Vagina (tissue), 2 donors: Measurements from ENCODE around the gene EZH2. TPM values are rescaled to one million over a fixed set of nuclear protein-coding genes. Genes with fewer than 3 reads are reported as not detected.

Experiments used
- DNase-seq, 2 donors: peaks; one replicate each; pipeline ENCODE4 v3.0.0-alpha.2; 2017; ENCODE audit errors: extremely low spot score in 2 of 2
- H3K27ac ChIP-seq: fragments of 200-600 bp; sonication (generic); one replicate; pipeline ENCODE4 v1.5.1; 2019
- H3K27me3 ChIP-seq: fragments of 200-600 bp; sonication (generic); one replicate; pipeline ENCODE4 v1.5.1; 2019
- H3K36me3 ChIP-seq, 2 donors: fragments of 200-600 bp; sonication (generic); one replicate each; pipeline ENCODE4 v1.5.1; 2017 to 2019
- H3K4me1 ChIP-seq: fragments of 200-600 bp; sonication (generic); one replicate; pipeline ENCODE4 v1.5.1; 2019
- H3K4me3 ChIP-seq, 2 donors: fragments of 200-600 bp; sonication (generic); 1 replicate in 1 of 2; 2 replicates in 1 of 2; pipeline ENCODE4 v1.5.1; 2016 to 2019
- H3K9me3 ChIP-seq: fragments of 200-600 bp; sonication (generic); one replicate; pipeline ENCODE4 v1.5.1; 2019
- CTCF ChIP-seq, 3 experiments: fragments of 450-650 bp in 2 of 3; fragments of 200-600 bp in 1 of 3; sonication (generic) in 1 of 3; IDR thresholded peaks; one replicate each; pipeline ENCODE4 v1.5.1; 2017 to 2019; ENCODE audit warnings: antibody characterized with exemption in 3 of 3, mild to moderate bottlenecking in 2 of 3, moderate library complexity in 2 of 3
- POLR2A ChIP-seq, 2 donors: fragments of 450-650 bp; IDR thresholded peaks; one replicate each; pipeline ENCODE4 v1.6.1; 2017; ENCODE audit warnings: antibody characterized with exemption in 2 of 2, mild to moderate bottlenecking in 2 of 2, moderate library complexity in 2 of 2
- POLR2AphosphoS5 ChIP-seq, 2 donors: sonication (generic); formaldehyde crosslinking; IDR thresholded peaks; one replicate each; pipeline ENCODE4 v1.9.0; 2017; ENCODE audit warnings: antibody characterized with exemption in 2 of 2, mild to moderate bottlenecking in 2 of 2, low read depth in 1 of 2; ENCODE audit not compliant: insufficient read depth in 1 of 2
- intact Hi-C: fragments of 100-400 bp; cut with DNase I; formaldehyde crosslinking; loops from one replicate; pipeline ENCODE4 v1.15.1; 2023
- total RNA-seq: library from RNA; depleted of rRNA; stranded (reverse); fragments of >200 nt; gene quantifications from one replicate; pipeline ENCODE4 v1.2.3, GENCODE V29; 2016

EZH2 gene
- total RNA-seq, 1 donor from 2014 or later = 7.9 TPM

GRCh38 chr7:148830897-148831692 lies 53.0 kb downstream of the EZH2 start:
- no peak for DNase-seq
- Histone ChIP-seq H3K4me1 (no peaks in the 10 kb centered on the region), H3K36me3 (no peaks in the 10 kb centered on the region), H3K4me3 (no peak overlapping the region), H3K27me3 (no peaks in the 10 kb centered on the region), H3K27ac (no peak overlapping the region), H3K9me3 (no peaks in the 10 kb centered on the region)
- intact Hi-C loops = no loop called here
- TF ChIP-seq CTCF (IDR thresholded peaks at IDR 0.05) (no peak), POLR2AphosphoS5 (IDR thresholded peaks at IDR 0.05; ENCODE audit: insufficient read depth in 1 of 2, low read depth in 1 of 2) (no peak), POLR2A (IDR thresholded peaks at IDR 0.05) (no peak)

- no peaks in the 10 kb centered on the region for H3K36me3 ChIP-seq
- TF ChIP-seq CTCF (IDR thresholded peaks at IDR 0.05) = no peak
- TF ChIP-seq POLR2A (IDR thresholded peaks at IDR 0.05) = no peak
- no peak for TF ChIP-seq POLR2AphosphoS5 (IDR thresholded peaks at IDR 0.05; ENCODE audit: insufficient read depth in 1 of 2, low read depth in 1 of 2)
Measured at GRCh38 chr7:148828965-148829364, 55.1 kb downstream of the EZH2 start.

GRCh38 chr7:148825338-148825737 lies 58.8 kb downstream of the EZH2 start:
- Histone ChIP-seq H3K27ac (no peak overlapping the region), H3K27me3 (no peaks in the 10 kb centered on the region), H3K36me3 (no peaks in the 10 kb centered on the region), H3K4me3 (no peak overlapping the region), H3K9me3 (no peaks in the 10 kb centered on the region), H3K4me1 (no peaks in the 10 kb centered on the region)
- no peak for TF ChIP-seq POLR2A (IDR thresholded peaks at IDR 0.05)
- TF ChIP-seq CTCF (IDR thresholded peaks at IDR 0.05) = no peak
- no peak for TF ChIP-seq POLR2AphosphoS5 (IDR thresholded peaks at IDR 0.05; ENCODE audit: insufficient read depth in 1 of 2, low read depth in 1 of 2)
- DNase-seq = no peak
- intact Hi-C loops = no loop called here

More at GRCh38 chr7:148828965-148829364, 55.1 kb downstream of the EZH2 start:
- H3K4me3 ChIP-seq = no peak overlapping the region
- intact Hi-C loops = no loop called here
- H3K4me1 ChIP-seq = no peaks in the 10 kb centered on the region
- DNase-seq = no peak
- no peak overlapping the region for H3K27ac ChIP-seq
- H3K9me3 ChIP-seq = no peaks in the 10 kb centered on the region
- no peaks in the 10 kb centered on the region for H3K27me3 ChIP-seq

- Histone ChIP-seq H3K27me3 (no peaks in the 10 kb centered on the region), H3K27ac (no peak overlapping the region), H3K9me3 (no peaks in the 10 kb centered on the region), H3K36me3 (no peaks in the 10 kb centered on the region), H3K4me1 (no peaks in the 10 kb centered on the region), H3K4me3 (no peak overlapping the region)
- DNase-seq = no peak
- TF ChIP-seq POLR2AphosphoS5 (IDR thresholded peaks at IDR 0.05; ENCODE audit: insufficient read depth in 1 of 2, low read depth in 1 of 2) (no peak), POLR2A (IDR thresholded peaks at IDR 0.05) (no peak), CTCF (IDR thresholded peaks at IDR 0.05) (no peak)
- intact Hi-C loops = no loop called here
Measured at GRCh38 chr7:148824864-148825263, 59.2 kb downstream of the EZH2 start.

GRCh38 chr7:148821422-148821821 lies 62.7 kb downstream of the EZH2 start:
- Histone ChIP-seq H3K27ac (no peak overlapping the region), H3K9me3 (no peaks in the 10 kb centered on the region), H3K27me3 (no peaks in the 10 kb centered on the region), H3K36me3 (no peaks in the 10 kb centered on the region), H3K4me3 (no peak overlapping the region), H3K4me1 (no peaks in the 10 kb centered on the region)
- no peak for DNase-seq
- TF ChIP-seq POLR2AphosphoS5 (IDR thresholded peaks at IDR 0.05; ENCODE audit: insufficient read depth in 1 of 2, low read depth in 1 of 2) (no peak), CTCF (IDR thresholded peaks at IDR 0.05) (no peak), POLR2A (IDR thresholded peaks at IDR 0.05) (no peak)
- intact Hi-C loops = no loop called here
